ENCODE data around the gene IVL.

DNA sequence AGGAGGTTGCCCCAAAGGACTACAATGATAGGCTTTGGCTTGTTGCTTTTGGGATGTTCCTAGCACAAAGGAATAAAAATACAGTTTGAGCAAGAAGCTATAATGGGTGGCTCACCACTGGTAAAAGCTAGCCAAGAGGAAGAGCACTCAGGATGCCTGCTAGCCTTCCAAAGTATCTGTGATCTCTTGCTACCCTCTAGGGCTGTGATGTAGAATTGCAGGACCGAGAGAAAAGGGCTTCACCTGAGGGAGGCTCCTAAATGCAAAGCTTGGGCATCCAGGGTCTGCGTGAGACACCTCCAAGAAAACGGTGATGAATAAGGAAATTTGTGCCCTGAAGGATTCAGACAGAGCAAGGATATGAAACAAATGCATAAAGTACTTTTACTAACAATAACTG is 17.7 kb downstream of the IVL start:
- TF ChIP-seq, protein P1, sequence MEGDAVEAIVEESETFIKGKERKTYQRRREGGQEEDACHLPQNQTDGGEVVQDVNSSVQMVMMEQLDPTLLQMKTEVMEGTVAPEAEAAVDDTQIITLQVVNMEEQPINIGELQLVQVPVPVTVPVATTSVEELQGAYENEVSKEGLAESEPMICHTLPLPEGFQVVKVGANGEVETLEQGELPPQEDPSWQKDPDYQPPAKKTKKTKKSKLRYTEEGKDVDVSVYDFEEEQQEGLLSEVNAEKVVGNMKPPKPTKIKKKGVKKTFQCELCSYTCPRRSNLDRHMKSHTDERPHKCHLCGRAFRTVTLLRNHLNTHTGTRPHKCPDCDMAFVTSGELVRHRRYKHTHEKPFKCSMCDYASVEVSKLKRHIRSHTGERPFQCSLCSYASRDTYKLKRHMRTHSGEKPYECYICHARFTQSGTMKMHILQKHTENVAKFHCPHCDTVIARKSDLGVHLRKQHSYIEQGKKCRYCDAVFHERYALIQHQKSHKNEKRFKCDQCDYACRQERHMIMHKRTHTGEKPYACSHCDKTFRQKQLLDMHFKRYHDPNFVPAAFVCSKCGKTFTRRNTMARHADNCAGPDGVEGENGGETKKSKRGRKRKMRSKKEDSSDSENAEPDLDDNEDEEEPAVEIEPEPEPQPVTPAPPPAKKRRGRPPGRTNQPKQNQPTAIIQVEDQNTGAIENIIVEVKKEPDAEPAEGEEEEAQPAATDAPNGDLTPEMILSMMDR (IDR thresholded peaks at IDR 0.05) = peak; percentile 32 to 84 (median 48)
- no peak for TF ChIP-seq POLR2A (IDR thresholded peaks at IDR 0.05)
